ENCODE data around the gene ZNF575.
"Not testable (repeated sequence)": the region's sequence is repeated elsewhere in the genome, so short reads cannot be mapped to it uniquely, and the experiment has no call there.

ZNF575 gene

DNA sequence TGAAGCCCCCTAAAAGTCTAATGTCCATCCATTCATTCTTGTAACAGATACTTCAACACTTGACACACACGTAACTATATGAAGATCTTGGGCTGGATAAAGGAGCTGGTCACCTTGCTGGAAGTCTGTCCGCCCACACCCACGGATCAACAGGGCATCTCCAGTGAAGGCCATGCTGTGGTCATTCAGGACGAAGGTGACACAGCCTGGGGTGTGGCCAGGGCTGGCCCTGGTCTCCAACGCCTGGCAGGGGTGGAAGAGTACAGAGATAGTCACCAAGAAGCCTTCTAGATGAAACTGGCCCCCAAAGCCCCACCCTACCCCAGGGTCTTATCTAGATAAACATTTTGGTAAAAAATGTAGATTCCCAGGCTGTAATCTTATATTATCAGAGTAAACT, 21.7 kb upstream of the ZNF575 start:
- DNase-seq, result no peak

DNA sequence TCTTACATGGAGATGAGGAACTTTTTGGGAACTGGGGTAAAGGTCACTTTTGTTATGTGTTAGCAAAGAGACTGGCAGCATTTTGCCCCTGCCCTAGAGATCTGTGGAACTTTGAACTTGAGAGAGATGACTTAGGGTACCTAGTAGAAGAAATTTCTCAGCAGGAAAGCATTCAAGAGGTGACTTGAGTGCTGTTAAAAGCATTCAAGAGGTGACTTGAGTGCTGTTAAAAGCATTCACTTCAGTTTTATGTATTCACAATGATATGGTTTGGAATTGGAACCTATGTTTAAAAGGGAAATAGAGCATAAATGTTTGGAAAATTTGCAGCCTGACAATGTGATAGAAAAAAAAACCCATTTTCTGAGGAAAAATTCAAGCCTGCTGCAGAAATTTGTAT, 20.6 kb upstream of the ZNF575 start:
- DNase-seq, result not testable (repeated sequence)

DNA sequence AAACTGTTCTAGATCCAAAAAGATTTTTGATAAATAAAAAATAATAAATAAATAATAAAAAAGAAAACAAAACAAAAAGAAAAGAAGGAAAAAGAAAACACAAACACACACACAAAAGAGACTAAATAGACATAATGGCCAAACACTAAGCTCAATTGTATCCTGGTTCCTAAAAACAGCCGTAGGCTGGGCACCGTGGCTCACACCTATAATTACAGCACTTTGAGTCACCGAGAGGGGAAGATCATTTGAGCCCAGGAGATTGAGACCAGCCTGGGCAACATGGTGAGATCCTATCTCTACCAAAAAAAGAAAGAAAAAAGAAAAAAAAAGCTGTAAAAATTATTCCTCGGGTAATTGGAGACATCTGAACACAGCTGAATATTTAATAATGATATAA, 14.9 kb upstream of the ZNF575 start:
- no peak for DNase-seq

DNA sequence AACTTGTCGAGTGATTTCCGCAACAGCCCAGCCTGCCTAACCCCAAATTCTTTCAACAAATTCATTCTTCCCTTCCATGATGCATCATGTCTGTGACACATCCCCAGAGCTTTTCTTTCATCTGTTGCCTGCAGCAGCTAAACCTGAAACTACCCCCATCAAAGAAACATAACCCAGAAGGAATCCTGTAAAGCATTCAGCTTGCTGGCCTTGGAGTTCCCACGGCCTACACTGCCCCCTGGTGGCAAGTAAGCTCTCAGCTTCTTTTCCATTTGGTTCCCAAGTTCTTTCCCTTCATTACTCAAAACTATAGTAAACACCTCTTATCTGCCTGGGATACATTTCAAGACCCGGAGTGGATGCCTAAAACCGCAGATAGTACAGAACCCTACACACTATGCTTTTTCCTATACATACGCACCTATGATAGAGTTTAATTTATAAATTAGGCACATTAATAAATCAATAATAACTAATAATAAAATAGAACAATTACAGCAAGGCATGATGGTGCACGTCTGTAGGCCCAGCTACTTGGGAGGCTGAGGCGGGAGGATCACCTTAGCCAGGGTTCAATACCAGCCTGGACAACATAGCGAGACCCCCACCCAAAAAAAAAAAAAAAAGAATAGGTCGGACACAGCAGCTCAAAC, 13.4 kb upstream of the ZNF575 start:
- peak in 1 of 2 experiments; percentile 43 for DNase-seq

DNA sequence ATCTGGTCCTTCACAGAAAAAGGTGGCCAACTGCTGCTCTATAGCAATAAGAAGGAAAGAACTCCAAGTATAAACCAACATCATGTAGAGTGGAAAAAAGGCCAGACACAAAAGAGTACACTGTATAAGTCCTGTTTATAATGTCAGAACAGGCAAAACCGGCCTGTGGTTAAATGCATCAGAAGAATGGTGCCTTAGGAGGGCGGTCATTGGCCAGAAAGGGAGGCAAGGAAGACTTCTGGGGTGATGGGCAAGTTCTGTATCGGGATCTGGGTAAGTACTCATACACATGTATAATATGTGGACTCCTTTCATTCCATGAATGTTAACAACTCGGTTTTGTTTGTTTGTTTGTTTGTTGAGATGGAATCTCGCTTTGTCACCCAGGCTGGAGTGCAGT, 10.1 kb upstream of the ZNF575 start:
- no peak for DNase-seq

DNA sequence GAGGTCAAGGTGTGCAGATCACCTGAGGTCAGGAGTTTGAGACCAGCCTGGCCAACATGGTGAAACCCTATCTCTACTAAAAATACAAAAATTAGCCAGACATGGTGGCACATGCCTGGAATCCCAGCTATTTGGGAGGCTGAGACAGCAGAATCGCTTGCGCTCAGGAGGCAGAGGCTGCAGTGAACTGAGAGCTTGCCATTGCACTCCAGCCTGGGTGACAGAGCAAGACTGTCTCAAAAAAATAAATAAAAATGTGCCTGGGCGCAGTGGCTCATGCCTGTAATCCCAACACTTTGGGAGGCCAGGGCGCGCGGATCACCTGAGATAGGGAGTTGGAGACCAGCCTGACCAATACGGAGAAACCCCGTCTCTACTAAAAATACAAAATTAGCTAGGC, 9.3 kb upstream of the ZNF575 start:
- not testable (repeated sequence) for DNase-seq

DNA sequence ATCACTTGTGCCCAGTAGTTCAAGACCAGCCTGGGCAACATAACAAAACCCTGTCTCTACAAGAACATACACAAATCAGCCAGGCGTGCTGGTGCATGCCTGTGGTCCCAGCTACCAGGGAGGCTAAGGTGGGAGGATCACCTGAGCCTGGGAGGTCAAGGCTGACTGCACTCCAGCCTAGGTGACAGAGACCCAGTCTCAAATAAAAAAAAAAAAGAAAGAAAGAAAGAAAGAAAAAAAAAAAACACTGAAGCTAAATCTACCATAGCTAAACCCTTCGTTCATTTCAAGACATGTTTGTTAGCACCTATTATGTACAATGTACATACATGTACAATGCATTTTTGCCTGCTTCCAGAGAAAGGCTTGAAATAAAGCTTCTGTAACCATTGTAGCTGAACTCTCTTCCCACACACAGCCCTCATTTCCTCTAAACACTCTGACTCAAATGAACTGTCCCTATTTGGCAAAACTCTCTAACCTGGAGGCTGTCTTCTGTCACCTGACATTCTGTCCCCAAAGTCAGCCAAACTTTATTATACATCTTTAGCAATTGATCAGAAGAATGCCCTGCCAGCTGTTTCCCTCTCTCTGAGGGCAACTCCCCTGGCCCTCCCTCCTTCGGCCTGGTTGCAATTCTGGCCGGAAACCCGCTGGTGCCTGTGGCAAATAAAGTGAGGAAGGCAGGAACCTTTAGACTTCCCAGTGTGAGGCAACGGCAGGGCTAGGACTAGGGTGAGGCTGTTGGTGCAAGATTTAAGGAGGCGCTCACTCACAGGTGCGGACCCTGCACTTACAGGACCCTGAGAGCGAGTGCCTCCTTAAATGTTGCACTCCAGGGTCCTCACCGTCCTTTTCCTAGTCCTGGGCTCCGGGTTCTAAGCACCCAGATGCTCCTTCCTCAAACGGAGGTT, 7.8 kb upstream of the ZNF575 start:
- no peak for DNase-seq

DNA sequence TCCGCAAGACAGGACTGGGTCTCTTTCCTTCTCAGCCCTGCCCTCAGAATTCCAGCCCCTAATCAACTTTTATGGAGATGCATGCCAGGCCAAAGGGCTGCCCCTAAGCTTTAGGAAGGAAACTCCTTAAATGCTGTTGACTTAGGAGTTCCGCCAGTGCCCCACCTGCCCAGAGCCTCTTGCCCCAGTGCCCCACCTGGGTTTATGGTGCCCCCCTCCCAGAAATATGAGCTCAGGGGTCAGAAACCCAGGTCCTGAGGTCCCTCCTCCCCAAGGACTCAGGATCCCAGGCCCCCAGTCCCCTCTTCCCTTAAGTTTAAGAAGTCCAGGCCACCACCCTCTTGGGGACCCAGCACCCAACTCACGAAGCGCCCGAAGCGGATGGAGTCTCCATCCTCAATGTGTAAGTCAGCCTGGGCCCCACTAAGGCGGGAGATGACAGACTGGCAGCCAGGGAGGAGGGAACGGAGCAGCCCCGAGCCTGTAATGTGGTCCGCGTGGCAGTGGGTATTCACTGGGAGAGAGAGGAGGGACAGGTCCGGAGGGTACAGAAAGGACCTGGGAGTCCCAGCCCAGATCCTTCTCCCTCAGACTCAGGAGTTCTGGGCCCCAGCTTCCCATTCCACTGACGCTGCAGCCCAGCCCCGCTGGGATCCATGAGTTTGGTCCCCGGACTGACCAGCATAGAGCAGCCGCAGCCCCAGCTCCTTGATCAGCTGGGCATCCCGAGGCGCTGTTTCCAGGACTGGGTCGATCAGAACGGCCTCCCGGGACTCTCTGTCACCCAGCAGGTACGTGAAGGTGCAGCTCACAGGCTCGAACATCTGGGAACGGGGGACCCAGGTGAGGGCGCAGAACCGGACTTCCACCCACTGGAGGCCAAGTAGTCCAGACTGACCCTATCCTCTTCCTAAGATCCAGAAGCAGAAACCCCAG, 6.9 kb upstream of the ZNF575 start:
- no peak for DNase-seq

DNA sequence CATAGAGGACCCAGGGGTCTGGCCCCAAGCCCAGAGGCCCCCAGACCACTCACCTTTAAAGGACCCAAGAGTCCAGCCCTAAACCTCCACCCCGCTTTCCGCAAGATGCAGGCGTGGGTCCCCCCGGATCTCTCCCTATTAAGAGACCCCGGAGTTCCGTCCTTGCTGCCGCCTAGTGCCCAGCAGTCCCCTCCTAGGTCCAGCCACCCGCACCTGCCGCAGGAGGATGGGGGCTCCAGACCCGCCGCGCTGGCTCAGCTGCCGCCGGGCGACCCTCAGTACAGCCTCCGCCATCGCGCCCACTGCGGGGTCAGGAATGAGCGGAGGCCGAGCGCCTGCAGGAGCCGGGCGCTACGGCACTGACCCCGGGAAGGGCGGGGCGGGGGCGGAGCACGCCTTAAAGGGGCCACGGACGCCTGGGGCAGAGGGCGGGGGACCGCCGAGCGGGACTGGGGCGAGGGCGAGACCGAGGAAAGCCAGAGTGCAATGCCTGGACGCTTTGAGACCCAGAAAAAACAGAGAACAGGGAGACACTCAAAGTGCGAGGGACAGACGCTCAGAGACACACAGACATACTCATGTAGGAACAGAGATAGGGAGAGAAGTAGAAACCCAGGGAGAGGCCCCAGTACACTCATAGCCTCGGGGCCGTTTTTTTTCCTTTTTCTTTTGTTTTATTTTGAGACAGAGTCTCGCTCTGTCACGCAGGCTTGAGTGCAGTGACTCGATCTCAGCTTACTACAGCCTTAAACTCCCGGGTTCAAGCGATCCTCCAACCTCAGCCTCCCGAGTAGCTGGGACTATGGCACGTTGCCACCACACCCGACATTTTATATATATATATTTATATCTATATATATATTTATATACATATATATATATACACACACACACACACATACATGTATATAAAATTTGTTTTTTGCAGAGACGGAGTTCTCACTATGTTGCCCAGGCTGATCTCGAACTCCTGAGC, 5.8 kb upstream of the ZNF575 start, which contains the start of gene ETHE1:
Gene ETHE1 (minus strand): TSS at position 318 of the 976 bp plus-strand sequence. CDS start 24 bp downstream, at position 294.
- DNase-seq, result peak in 1 of 2 experiments; percentile 54

DNA sequence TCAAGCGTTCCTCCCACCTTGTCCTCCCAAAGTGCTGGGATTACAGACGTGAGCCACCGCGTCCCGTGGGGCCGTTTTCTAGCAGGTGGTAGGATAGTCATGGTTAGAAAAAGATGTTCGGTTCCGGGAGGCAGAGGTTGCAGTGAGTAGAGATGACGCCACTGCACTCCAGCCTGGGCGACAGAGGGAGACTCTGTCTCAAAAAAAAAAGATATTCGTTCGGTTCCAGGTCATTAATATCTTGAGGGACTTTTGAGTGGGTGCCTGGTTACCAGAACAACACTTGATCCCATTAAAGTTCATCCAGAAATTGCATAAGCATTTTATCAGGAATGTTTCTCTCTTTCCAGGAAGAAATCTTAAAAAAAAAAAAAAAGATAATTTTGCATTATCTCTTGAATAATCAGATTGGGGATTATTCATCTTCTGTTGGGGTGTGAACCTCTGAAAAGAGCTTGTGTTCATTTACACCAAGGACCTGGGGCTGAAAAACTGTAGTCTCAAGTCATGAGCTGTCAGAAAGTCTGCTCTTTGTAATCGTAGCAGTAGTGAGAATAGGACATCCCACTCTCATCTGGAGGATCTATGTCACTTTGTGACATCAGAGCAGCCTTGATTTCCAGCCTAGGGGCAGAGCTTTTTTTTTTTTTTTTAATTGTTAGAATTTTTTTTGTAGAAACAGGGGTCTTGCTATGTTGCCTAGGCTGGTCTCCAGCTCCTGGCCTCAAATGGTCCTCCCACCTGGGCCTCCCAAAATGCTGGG, 4.9 kb upstream of the ZNF575 start:
- DNase-seq, result no peak

DNA sequence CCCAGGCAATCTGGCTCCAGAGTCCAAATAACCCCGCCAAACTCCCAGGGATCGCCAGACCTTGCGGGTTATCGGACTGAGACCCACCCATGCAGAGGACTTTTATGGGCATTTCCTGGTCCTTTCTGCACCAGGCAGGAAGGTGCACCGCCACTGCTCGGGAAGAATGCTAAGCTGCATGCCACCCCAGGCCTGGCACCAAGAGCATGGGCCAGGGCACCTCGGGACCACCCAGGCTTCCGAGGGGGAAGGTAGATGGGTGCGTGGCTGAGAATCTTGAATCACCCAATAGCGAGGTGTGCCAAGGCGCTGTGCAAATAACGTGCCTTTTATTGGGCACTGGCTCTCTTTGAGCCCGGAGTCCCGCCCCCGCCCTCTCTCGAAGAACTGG, 422 bp upstream of the ZNF575 start:
- no peak for DNase-seq

DNA sequence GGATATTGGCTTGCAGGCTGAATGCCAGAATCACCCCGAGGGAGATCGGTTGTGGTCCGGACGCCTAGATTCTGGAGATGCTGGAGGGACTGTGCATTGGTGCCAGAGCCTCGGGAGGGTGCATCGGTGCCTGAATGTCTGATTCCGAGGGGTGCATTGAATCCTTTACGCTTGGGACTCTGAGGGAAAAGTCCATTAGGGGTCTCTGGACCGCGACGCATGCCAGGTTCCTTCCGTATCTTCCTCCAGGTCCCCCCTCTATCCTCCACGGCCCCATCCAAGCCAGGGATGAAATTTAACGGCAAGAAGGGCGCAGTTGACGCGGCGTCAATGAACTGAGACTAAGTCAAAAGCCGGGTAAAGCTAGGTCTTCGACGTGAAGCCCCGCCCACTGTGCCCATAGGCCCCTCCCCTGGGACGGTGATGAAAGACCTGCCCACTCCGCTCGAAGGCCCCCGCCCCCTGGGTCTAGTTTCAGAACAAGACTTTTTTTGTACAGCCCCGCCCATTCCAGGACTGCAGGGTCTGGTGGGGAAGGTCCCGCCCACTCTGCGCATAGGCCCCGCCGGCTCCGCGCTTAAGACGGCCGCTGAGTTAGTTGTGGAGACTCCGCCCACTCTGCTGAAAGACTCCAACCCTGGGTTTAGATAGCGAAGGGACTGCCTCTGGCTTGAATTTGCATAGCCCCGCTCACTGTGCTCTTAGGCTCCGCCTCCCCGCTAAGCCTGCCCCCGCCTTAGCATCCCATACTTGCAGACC, 737 bp downstream of the ZNF575 start:
- peak; percentile 41 to 81 for DNase-seq

DNA sequence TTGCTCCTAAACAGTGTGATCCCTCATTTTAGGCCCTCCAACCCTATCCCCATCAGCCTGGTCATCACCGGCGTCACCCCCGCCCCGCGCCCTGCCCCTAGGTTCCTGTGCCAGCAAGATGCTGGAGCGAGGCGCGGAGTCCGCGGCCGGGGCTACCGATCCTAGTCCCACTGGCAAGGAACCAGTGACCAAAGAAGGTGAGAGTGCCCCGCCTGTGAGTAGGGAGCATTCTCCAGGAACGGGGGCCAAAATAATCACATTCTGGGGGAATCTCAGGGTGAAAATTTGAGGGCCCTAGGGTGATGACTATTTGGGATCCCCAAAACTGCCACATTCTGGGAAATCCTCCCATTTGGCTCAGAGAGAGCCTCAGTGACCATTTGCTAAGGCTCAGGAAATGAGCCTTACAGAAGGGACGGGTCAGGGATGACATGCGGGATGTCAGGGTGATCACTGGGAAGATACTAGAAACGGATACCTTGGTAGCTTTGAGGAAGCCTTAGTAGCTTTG, 1.4 kb downstream of the ZNF575 start:
- DNase-seq, result no peak

DNA sequence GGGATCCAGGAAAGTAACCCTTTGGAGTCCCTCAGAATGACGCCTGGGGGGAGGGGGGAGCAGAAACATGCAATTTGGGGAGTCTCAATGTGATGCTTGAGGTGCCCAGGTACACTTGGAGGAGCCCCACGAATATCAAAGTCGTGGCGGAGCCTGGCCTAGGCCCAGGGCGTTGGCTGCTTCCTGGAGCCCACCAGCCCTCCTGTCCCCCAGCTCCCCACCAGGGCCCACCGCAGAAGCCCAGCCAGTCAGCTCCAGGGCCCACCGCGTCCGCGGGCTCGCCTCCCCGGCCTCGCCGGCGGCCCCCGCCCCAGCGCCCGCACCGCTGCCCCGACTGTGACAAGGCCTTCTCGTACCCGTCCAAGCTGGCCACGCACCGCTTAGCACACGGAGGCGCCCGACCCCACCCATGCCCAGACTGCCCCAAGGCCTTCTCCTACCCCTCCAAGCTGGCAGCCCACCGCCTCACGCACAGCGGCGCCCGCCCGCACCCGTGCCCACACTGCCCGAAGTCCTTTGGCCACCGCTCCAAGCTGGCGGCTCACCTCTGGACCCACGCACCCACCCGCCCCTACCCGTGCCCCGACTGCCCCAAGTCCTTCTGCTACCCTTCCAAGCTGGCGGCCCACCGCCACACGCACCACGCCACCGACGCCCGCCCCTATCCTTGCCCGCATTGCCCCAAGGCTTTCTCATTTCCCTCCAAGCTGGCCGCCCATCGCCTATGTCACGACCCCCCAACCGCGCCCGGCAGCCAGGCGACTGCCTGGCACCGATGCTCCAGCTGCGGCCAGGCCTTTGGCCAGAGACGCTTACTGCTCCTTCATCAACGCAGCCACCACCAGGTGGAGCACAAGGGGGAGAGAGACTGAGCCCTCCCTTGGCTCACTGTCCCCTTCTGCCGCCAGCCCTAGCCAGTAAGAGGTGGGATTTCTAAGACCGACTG, 2.1 kb downstream of the ZNF575 start:
- peak in 1 of 2 experiments; percentile 15 for DNase-seq

DNA sequence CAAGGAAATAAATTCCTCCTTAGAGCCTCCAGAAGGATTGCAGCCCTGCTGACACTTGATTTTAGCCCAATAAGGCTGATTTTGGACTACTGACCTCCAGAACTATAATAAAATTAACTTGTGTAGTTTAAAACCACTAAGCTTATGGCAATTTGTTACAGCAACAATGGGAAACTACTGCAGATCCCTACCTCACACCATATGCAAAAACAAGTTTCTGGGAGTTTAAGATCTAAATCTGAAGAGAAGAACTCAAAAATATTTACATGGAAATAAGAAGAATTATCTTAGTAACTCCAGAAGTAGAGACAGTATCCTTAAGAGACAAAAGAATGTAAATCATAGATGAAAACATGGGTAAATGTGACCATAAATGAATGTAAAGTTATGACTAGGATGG, 5.9 kb downstream of the ZNF575 start:
- DNase-seq, result no peak

DNA sequence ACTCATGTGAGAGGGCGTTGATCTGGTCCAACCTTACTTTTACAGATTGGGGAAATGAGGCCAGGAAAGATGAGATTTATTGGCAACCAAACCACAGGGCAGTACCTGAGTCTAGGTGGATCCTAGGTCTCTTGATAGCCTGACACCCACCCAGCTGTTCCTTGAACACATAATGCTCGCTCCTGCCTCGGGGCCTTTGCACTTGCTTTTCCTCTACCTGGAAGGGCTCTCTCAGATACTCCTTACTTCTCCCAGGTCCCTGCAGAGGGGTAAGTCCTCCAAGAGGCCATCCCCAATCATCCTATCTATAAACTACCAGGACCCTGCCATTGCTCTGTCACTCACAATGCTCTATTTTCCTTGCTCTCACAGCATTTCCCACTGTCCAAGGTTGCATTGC, 7.4 kb downstream of the ZNF575 start:
- no peak for DNase-seq

DNA sequence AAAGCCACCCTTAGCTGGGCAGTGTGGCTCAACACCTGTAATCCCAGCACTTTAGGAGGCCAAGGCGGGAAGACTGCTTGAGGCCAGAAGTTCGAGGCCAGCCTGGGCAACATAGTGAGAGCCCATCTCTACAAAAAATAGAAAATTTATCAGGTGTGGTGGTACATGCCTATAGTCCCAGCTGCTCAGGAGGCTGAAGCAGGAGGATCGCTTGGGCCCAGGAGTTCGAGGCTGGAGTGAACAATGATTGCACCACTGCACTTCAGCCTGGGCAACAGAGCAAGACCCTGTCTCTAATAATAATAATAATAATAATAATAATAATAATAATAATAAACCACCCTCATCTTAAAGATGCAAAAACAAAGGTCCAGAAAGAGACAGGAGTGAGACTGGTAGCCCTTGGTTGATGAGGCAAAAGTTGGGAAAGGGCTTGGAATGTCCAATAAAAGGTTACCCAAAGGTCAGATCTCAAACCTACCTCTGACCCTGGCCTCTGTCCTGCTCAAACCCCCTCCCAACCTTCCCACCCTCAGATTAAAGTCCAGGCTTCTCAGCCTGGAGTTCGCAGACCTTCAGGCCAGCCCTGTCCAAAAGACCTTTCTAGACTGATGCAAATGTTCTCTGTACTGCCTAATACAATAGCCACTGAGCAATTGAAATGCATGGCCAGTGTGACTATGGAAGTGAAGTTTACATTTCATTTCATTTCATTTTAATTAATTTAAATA, 9.1 kb downstream of the ZNF575 start:
- no peak for DNase-seq

DNA sequence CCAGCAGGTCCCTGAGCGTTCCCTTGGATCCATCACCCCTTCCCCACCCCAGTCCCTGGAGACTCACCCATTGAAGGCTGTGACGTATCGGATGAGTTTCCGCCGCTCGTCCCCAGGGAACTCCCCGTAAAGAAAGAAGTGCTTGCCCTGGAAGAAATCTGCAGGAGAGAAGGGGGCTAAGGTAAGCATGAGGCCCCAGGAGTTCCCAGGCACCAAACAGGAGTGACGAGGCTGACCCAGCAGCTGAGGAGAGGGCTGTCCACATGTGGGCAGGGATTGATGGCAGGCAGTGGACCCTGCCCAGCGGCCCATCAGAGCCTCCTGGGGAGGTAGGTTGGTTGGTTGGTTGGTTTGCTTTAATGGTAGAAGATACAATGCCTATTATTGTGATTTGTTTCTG, 11.1 kb downstream of the ZNF575 start:
- DNase-seq, result no peak
